GM19468 (cell line): ENCODE results near the gene TFAP2E.

ENCODE experiments used
- ATAC-seq: cut with Tn5 transposase; IDR thresholded peaks from one replicate; pipeline ENCODE4 v1.9.1; 2021; ENCODE audit warnings: mild to moderate bottlenecking, moderate library complexity, moderate number of reproducible peaks; ENCODE audit not compliant: unreplicated experiment; ENCODE audit errors: extremely low read depth

The TFAP2E gene

DNA sequence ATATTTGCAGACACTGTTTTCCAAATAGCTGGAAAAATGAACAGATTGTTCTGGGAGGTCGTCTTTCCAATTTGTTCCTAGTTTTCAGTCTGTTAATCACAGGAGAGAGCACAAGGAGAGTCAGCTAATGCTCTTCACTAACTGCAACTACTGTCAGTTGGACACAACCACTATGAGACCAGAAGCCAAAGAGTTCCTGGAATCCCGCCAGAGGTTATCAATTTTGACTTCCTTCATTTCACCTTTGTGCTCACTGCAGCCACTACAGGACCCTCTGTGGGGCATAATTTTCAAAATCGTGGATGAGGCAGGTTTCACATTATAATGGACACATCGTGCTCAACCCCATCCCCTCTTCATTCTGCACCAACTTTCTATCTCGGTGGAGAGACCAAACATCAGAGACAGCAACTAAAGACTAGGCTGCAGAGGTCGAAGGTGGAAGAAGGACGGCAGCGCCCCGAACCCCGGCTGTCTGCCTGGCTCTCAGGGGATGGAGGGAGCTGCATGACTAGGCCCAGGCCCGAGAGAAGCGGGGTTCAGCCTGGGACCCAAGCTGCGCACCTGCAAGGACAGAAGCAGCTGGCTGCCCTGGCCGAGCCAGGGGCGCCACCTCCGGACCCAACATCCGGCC, 16.5 kb upstream of the TFAP2E start:
- ATAC-seq, result no peak

DNA sequence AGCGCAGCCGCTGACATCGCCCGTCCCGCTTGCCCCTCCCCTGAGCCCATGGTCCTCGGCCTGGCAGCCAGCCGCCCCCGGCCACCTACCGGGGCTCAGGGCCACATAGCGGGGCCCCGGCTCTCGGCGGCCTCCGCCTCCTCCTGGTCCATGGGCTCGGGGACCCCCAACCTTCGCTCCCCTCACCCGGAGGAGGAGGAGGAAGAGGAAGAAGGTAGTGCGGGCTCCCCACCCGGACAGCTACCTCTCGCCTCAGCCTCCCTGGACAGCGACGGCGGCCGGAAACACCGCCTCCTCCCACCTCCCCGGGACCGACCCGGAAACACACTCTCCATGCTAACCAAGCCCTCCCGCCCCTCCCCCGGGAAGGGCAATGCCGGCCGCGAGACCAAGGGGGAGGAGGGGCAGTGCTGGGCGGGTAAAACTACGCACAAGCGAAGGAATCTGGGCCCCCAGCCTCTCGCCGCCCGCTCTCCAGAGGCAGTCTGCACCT, 15.9 kb upstream of the TFAP2E start, which contains the start of gene KIAA0319L:
TSS of gene KIAA0319L (minus strand) at position 286 of the 493 bp plus-strand sequence. CDS start 2,912 bp downstream, outside the sequence.
- peak; percentile 17 for ATAC-seq

DNA sequence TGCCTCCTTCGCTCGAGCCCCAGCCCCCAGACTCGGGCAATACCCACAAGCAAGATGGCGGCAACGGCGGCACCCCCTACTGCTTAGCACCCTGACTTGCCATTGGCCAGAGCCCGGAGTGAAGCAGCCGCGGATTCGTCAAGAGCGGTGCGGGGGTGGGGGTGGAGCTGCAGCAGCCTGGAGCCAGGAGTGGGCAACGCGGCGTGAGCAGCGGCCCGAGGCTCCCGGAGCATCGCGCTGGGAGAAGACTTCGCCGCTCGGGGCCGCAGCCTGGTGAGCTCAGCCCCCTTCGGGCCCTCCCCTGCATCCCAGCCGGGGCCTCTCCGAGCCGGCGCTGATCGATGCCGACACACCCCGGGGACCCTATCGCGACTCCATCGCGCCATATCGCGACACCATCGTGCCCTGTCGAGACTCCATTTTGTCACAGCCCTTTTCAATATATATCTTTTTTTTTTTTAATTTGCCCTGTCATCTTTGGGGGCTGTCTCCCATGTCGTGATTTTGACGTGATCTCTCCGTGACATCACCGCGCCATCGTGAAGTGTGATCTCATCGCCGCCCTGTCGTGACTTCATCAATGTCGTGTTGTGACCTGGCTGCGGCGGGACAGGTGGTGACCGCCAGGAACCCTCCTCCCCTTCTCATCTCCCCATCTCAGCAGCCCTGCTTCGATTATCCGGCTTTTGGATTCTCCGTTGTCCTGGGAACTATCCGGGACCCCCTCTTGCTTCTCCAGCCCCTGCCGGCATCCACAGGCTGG, 15.3 kb upstream of the TFAP2E start, which contains the start of gene NCDN:
TSS of gene NCDN (plus strand) at position 189 of the 763 bp plus-strand sequence. CDS start at position 581, 392 bp downstream.
- ATAC-seq, result peak; percentile 72

- ATAC-seq, result no peak
Observed at GRCh38 chr1:35558374-35559316, 14.5 kb upstream of the TFAP2E start.

DNA sequence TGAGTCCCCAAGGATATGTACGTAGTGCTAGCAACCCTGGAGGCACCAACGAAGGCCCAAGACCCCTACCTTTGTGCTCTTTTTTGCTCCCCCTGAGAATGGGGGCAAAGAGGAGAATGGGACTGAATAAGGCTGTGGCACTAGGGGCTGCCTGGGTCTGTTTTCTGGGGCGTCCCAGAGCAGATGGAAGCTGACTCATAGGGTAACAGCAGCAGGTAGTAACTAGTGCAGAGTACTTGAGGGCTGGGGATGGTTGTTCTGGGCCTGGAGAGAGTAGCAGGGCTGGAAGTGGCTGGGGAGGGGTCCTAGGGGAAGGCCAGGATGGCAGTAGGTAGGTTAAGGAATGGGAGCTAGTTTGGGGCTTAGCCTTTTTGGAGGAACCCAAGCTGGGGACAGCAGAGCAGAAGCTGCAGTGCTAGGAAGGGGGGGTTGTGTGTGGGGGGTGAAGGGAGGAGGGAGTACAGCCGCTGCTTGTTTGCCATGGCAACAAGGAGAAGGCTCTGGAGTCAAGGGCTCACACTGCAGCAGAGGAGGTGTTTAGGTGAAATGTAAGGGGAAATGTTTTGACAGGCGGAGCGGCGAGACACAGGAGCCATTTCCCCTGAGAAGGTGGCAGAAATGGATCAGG, 13.7 kb upstream of the TFAP2E start:
- ATAC-seq, result no peak

GRCh38 chr1:35560256-35561225, 12.6 kb upstream of the TFAP2E start:
- ATAC-seq, result no peak

- ATAC-seq, result no peak
Observed at GRCh38 chr1:35561297-35561971, 11.7 kb upstream of the TFAP2E start.

DNA sequence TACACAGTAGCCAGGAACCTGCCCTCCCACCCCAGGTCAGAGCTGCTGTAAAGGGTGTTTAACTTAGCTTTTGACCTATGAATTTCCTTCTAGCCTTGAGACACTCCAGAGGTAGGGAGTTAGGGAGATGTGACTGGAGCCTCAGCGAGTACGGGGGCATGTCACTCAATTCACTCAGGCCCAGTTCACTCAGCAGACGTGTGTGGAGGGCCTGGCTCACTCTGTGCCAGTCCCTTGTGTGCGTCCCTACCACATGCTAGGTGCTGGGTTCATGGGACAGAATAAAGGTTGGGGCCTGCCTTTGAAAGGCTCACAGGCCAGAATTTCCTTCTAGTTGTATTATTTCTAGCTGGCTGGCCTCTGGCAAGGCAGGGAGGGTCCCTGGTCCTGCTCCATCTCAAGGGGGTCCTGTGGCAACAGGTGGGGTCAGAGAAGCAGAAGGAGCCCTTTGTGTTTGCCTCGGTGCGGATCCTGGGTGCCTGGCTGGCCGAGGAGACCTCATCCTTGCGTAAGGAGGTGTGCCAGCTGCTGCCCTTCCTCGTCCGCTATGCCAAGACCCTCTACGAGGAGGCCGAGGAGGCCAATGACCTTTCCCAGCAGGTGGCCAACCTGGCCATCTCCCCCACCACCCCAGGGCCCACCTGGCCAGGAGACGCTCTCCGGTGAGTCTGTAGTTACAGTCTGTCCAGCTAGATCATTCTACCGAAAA, 11.0 kb upstream of the TFAP2E start:
- no peak for ATAC-seq

DNA sequence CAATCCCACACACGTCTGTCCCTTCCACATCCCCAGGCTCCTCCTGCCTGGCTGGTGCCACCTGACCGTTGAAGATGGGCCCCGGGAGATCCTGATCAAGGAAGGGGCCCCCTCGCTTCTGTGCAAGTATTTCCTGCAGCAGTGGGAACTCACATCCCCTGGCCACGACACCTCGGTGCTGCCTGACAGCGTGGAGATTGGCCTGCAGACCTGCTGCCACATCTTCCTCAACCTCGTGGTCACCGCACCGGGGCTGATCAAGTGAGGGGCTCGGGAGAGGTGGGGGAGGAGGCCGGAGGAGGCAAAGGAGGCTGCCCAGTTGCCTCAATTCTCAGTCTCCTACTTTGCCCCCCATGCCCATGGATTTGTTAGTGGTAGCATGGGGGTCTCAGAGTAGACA, 9.9 kb upstream of the TFAP2E start:
- no peak for ATAC-seq

DNA sequence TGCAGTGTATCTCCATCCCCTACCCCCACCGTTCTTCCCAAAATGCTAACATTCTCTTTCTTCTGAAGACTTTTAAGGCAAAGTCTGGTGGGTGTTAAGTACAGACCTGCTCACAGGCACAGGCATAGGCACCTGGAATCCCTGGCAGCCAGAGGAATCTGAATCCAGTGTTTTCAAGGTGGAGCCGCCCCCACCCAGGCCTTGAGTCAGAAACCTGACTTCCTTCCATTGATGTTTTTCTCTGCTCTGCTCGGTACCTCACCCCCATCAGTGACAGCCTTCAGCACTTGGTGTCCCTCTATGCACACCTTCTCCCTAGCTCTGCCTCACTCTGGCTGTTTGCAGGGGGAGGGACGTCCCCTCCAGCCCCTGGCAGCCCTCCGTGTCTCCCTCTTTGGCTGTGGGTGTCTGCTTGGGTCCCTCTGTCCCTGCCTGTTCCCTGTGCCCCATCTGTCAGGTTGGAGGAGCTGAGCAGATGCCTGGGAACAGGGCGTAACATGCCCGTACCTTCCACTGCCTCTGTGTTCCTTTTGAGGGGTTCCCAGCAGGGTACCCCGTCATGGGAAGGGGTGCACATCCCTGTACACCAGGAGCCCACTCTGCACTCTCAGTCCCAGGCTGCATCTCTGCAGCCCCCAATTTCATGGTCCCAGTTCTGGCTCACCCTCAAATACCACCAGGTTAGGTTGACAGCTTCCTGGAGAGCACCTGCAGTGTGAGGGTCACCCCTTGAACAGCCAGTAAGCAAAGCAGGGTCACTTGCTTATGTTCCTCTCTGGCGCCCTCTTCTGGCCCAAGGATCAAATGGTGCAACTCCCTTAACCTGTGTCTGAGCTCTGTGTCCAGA, 8.9 kb upstream of the TFAP2E start:
- no peak for ATAC-seq

DNA sequence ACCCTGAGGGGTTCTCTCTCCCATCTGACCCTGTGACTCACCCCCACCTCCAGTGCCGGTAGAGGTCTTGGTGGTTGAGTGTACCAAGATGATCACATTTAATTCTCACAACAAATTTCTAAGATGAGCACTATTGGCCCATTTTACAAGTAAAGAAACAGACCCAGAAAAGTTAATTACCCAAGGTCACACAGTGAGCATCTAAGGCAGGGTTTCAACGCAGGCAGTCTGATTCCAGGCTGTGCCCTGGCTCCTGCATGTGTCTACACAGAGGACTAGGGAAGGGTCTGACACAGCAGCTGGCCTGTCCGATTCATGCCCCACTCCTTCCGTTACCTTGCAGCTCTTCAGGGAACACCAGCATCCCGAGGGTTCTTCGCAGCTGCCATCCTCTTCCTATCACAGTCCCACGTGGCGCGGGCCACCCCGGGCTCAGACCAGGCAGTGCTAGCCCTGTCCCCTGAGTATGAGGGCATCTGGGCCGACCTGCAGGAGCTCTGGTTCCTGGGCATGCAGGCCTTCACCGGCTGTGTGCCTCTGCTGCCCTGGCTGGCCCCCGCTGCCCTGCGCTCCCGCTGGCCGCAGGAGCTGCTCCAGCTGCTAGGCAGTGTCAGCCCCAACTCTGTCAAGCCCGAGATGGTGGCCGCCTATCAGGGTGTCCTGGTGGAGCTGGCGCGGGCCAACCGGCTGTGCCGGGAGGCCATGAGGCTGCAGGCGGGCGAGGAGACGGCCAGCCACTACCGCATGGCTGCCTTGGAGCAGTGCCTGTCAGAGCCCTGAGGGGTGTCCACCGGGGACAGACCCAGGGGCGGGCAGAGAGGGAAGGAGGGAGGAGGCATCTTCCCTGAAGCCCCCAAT, 8.0 kb upstream of the TFAP2E start:
- ATAC-seq, result no peak

GRCh38 chr1:35565742-35566133, 7.4 kb upstream of the TFAP2E start:
- no peak for ATAC-seq

DNA sequence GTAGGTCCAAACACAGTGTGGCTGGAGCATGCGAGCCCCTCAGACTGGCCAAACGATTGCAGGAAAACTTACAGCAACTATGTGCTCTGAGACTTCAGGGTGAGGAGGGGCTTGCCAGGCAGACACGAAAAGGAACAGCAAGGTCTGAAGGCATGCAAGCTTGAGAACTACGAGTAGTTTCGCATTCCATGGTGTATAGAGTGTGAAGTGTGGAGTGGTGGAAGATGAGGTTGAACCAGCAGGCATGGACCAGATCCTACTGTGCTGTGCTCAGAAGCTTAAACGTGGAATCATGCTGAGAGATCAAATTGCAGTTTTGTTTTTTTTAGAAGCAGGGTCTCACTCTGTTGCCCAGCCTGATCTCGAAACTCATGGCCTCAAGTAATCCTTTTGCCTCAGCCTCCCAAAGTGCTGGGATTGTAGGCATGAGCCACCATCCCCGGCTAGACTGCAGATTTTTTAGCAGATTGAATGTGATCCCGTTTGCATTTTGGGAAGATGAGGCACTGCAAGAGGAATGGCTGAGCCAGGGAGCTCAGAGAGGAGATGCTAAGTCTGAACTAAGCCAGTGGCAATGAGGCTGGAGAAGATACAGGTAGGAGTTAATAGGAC, 5.1 kb upstream of the TFAP2E start:
- no peak for ATAC-seq

- ATAC-seq, result no peak
Observed at GRCh38 chr1:35568975-35569395, 4.1 kb upstream of the TFAP2E start.

DNA sequence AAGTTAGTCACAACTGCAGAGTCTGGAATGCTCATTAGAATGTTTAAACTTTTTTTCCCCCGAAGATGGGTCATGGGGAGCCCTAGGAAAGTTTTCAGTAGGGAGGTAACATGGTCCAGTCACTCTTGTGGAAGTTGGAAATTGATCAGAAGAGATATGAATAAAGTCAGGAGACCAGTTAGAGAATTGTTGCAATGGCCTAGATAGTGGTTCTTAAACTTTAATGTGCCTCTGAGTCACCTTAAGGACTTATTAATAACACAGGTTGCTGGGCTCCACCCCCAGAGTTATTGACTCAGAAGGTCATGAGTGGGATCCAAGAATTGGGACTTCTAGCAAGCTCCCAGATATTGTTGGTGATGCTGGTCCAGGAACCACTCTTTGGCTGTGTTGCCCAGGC, 3.2 kb upstream of the TFAP2E start:
- no peak for ATAC-seq
